ENCODE measurements around the gene TRAIP. TPM values are rescaled to one million over a fixed set of nuclear protein-coding genes. Genes with fewer than 3 reads are reported as not detected.

Gene TRAIP
- total and polyA plus RNA-seq, 2 experiments from 2014 or later, result 2.5 to 6.6 TPM

DNA sequence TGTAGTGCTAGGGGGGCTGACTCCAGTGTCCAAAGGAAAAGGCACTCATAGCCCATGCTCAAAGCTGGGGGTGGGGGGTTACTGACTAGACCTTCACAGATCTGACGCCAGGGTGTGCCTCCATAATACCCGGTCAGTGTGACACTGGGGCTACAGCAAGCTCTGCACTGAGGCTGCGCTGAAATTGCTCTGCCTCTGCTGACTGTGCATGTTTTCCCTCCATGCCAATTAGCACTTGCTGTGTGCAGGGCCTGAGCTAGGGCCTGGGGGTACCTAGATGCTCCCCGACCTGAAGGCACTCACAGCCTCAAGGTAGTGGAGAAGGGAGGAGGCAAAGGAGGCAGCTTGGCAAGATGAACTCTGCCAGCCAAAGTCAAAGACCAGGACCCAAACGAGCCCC lies 8.1 kb upstream of the TRAIP start:
- Histone ChIP-seq H3K27me3 (peaks cover 27% of the 10 kb centered on the region), H2AFZ (no peak overlapping the region), H3K27ac (no peak overlapping the region), H3K4me1 (ENCODE audit: insufficient read depth) (peaks cover 6% of the 10 kb centered on the region), H3K9me2 (replicated peaks; ENCODE audit: insufficient read depth) (no peaks in the 10 kb centered on the region), H3K79me2 (no peaks in the 10 kb centered on the region), H3K4me2 (no peak overlapping the region), H4K20me1 (ENCODE audit: insufficient read depth, poor library complexity, severe bottlenecking) (no peaks in the 10 kb centered on the region), H3K36me3 (replicated peaks; ENCODE audit: insufficient read depth, low read depth) (no peaks in the 10 kb centered on the region), H3K4me3 (no peak overlapping the region), H3K9me3 (ENCODE audit: low read depth) (no peaks in the 10 kb centered on the region)
- DNase-seq (ENCODE audit: low spot score), result no peak
- TF ChIP-seq, protein P1, sequence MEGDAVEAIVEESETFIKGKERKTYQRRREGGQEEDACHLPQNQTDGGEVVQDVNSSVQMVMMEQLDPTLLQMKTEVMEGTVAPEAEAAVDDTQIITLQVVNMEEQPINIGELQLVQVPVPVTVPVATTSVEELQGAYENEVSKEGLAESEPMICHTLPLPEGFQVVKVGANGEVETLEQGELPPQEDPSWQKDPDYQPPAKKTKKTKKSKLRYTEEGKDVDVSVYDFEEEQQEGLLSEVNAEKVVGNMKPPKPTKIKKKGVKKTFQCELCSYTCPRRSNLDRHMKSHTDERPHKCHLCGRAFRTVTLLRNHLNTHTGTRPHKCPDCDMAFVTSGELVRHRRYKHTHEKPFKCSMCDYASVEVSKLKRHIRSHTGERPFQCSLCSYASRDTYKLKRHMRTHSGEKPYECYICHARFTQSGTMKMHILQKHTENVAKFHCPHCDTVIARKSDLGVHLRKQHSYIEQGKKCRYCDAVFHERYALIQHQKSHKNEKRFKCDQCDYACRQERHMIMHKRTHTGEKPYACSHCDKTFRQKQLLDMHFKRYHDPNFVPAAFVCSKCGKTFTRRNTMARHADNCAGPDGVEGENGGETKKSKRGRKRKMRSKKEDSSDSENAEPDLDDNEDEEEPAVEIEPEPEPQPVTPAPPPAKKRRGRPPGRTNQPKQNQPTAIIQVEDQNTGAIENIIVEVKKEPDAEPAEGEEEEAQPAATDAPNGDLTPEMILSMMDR (IDR thresholded peaks at IDR 0.05; ENCODE audit: poor library complexity), result no peak
- TF ChIP-seq EZH2 (IDR thresholded peaks at IDR 0.05; ENCODE audit: borderline replicate concordance), result no peak
- TF ChIP-seq EZH2phosphoT487 (IDR thresholded peaks at IDR 0.05; ENCODE audit: low read depth, severe bottlenecking, unreplicated experiment), result no peak
- 70% methylated on average over 5 of the region's 5 CpGs for WGBS (ENCODE audit: low lambda C conversion rate, missing lambda C conversion rate)

- Histone ChIP-seq H2AFZ (no peak overlapping the region), H3K4me2 (no peak overlapping the region), H3K27ac (no peak overlapping the region), H4K20me1 (ENCODE audit: insufficient read depth, poor library complexity, severe bottlenecking) (no peaks in the 10 kb centered on the region), H3K4me3 (no peak overlapping the region), H3K9me2 (replicated peaks; ENCODE audit: insufficient read depth) (no peaks in the 10 kb centered on the region), H3K27me3 (peaks cover 5% of the 10 kb centered on the region), H3K9me3 (ENCODE audit: low read depth) (no peaks in the 10 kb centered on the region), H3K79me2 (peaks cover 8% of the 10 kb centered on the region), H3K4me1 (ENCODE audit: insufficient read depth) (no peaks in the 10 kb centered on the region), H3K36me3 (replicated peaks; ENCODE audit: insufficient read depth, low read depth) (no peaks in the 10 kb centered on the region)
- DNase-seq (ENCODE audit: low spot score), result no peak
- 86% methylated on average over 12 of the region's 12 CpGs for WGBS (ENCODE audit: low lambda C conversion rate, missing lambda C conversion rate)
- TF ChIP-seq, protein P1 (IDR thresholded peaks at IDR 0.05; ENCODE audit: poor library complexity), result no peak
- TF ChIP-seq EZH2 (IDR thresholded peaks at IDR 0.05; ENCODE audit: borderline replicate concordance) (no peak), EZH2phosphoT487 (IDR thresholded peaks at IDR 0.05; ENCODE audit: low read depth, severe bottlenecking, unreplicated experiment) (no peak)
These were observed 3.4 kb upstream of the TRAIP start for GRCh38 chr3:49859576-49860305.

- Histone ChIP-seq H2AFZ (peak overlapping the region; percentile 72), H3K4me3 (no peak overlapping the region)
These were observed 702 bp downstream of the TRAIP start for GRCh38 chr3:49855662-49856061.

More at GRCh38 chr3:49855662-49856061, 702 bp downstream of the TRAIP start:
- Histone ChIP-seq H3K4me1 (ENCODE audit: insufficient read depth) (no peaks in the 10 kb centered on the region), H3K9me3 (ENCODE audit: low read depth) (no peaks in the 10 kb centered on the region), H3K27me3 (no peaks in the 10 kb centered on the region), H4K20me1 (ENCODE audit: insufficient read depth, poor library complexity, severe bottlenecking) (no peaks in the 10 kb centered on the region), H3K27ac (no peak overlapping the region), H3K36me3 (replicated peaks; ENCODE audit: insufficient read depth, low read depth) (no peaks in the 10 kb centered on the region), H3K9me2 (replicated peaks; ENCODE audit: insufficient read depth) (no peaks in the 10 kb centered on the region), H3K4me2 (peak overlapping the region; percentile 82), H3K79me2 (peaks cover 11% of the 10 kb centered on the region)
- DNase-seq (ENCODE audit: low spot score), result no peak
- TF ChIP-seq EZH2 (IDR thresholded peaks at IDR 0.05; ENCODE audit: borderline replicate concordance), result no peak
- TF ChIP-seq, protein P1 (IDR thresholded peaks at IDR 0.05; ENCODE audit: poor library complexity), result no peak
- no peak for TF ChIP-seq EZH2phosphoT487 (IDR thresholded peaks at IDR 0.05; ENCODE audit: low read depth, severe bottlenecking, unreplicated experiment)
- 71% methylated on average over 5 of the region's 5 CpGs for WGBS (ENCODE audit: low lambda C conversion rate, missing lambda C conversion rate)
